Measurements from ENCODE around the gene ZNF407.

The ZNF407 gene

DNA sequence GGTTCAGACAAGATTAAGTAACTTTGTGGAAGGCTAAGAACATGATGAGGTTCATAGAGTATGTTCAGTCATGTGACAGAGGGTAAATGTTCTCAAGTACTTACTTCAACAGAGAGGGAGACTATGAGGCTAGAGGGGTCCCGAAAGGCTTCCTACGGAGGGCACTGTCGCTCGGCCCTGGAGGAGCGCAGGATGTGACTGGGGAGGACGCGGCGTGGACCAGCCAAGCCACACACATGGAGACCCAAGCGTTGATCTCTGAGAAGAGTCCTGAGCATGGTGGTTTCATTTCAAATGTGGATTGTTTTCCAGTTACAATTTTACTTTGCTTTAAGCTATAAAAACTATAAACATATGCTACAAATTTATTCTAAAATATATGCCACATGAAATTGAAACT is 383.8 kb downstream of the ZNF407 start:
- DNase-seq, result no peak

DNA sequence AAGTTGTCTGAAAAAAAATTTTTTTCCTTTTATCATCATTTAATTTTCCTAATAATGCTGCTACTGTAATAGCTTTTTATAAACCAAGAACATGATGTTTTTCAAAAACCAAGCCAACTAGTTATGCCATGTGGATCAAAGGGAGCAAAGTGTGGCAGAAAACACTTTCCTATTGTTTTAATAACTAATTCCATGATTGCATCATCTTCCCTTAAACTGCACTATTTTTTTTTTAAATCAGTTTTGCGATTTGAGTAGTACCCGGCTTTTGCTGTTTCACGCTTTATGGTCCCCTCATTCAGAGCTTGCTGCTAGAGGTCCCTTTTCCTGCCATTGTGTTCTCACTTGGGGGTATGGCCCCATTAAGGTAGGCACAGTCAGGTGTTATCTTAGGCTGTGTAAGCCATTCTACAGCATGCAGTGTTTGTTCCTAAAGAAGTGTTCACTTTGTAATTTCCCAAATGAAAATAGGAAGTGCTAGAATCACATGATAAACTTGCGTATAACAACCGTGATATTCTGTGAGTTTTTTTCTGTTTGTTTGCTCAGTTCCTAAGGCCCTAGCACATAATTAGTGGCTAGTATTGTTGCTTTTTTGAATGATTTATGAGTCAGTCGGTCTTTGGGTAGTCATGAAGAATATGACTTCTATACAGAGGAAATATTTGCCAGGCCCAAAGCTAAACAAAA is 385.4 kb downstream of the ZNF407 start:
- DNase-seq, result no peak

DNA sequence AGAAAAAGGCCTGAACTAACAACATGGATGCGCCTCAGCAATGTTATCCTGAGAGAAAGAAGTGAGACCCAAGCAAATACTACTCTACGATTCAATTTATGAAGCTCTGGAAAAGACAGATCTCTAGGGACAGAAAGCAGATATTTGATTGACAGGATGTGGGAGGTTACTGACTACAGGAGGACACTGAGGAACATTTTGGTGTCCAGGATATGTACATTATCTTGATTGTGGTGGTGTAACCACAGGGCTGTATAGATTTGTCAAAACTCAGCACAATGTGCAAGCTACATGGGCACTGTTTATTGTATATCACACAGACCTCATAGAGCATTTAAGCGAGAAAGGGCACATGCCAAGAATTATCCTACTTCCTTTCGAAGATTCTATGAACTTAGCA is 391.5 kb downstream of the ZNF407 start:
- no peak for DNase-seq

DNA sequence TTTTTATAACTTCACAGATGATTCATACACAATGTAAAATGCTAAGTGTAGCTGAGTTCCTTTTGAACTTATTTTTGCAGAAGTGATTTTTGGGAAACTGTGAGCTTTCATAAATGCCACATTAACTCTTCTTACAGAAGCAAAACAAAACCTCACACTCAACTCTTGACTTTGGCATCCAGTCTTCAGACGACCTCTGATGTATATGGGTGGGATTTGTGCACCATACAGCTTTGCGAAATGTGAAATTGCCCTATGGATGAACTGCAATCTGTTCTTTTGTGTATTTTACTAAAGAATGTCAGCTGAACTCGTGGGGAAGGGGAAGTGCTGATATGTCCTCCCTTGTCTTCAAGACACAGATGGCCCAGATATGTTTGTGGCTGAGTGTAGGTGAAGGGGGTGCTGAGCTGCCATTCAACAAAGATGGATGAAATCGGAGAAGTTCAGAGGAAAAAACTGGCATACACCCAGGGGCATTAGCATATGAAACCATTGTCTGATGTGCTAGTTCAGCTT is 393.0 kb downstream of the ZNF407 start:
- no peak for DNase-seq

DNA sequence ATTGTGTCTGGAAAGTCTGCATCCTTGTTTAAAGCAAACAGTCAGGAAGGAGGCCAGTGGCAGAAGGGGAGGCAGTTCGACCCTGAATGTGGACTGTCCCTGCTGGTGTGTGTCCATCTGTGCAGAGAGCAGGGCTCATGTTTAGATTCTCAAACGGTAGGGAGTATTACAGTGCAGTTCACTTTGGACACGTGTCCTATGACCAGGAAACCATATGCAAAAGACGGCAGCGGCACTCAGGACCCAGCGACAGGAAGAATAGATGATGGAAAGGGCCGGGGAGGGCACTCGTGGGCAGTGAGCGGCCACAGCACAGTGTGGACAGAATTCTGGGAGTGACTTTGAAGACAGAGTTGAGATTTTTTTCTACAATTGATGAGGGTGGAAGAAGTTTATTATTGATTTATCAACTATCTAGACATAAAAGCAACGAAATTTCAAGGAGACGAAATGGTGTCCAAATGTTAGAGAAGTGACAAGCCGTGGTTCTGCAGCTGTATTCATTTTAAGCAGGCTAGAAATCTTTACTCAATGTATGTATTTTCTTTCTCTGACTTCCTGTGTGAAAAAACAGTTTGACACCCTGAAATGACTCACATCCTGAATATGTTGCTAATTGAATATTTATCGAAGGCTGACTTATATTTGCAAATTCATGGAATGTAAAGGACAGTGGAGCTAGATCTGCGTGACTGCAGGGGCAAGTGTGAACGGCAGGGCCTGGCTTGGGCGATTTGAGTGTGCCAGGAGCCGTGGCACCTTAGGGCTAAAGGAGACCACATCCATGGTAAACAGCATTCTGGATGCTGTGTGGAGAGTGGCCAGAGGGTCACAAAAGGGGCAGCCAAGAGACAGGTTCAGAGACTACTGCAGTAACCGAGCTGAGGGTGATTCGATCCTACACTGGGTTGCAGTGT is 397.1 kb downstream of the ZNF407 start:
- DNase-seq, result peak; percentile 12

DNA sequence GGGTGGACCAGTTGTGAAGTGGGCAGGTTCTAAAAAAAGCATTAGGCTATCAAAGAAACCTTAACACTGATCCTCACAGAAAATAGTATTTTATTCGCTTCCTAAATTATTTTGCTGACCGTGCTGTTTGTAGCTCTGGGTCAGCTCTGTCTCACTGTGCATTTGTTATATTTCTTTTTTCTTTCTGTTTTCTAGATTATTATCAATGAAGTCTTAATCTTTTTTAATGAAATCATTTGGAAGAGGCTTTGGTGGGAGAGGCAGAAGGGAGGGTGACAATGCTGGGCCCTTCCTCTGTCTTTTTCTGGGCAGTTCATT is 397.7 kb downstream of the ZNF407 start:
- no peak for DNase-seq

DNA sequence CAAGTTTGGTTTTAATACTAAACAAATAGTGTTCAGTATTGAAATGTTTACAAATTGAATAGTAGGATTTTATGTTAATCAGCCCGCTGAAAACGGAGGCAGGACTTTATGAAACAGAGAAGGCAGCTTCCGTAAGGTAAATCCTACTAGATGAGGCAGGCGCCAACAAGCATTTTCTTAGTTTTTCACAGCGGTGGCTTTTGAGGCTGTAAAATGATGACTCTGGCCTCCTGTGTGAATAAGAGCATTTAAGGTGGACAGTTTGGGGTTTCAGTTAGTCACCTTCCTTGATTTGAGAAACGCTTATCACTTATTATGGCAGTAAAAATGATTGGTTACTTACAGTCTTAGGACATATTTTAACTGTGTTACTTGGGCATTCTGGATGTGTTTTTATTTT is 398.4 kb downstream of the ZNF407 start:
- DNase-seq, result no peak

DNA sequence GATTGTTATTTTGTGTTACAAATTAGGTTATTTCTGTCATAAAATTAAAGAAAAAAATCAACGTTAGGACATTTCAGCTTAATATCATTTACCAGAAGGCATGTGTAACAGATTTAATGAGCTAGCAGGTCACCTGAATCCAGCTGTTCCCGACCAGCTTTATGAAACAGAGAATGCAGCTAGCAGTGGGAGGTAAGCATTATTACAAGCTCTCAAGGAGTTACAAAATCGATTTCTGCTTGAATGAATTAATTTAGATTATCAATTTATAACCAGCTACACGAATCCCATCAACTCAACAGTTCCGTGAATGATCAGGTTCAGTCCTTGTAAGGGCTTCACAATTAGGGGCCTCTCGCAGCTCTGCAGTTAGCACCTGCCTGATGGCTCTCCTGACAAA is 399.3 kb downstream of the ZNF407 start:
- no peak for DNase-seq

DNA sequence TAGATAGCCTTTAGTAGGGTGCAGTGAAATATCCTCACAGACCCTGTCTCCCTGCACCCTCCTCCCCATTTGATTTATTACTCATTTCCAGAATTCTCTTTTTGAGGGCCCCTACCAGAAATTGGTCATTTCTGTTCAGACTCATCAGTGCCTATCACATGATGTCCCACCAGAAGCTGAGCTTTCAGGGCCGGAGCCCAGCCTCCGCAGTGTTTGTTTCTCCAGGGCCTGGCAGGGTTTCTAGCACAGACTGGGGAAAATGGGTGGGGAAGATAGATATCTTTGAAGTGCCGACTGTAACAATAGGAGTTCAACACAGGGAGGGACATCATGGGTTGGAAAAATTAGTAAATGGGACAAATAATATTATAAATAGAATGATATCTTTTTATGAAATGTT is 403.2 kb downstream of the ZNF407 start:
- no peak for DNase-seq

DNA sequence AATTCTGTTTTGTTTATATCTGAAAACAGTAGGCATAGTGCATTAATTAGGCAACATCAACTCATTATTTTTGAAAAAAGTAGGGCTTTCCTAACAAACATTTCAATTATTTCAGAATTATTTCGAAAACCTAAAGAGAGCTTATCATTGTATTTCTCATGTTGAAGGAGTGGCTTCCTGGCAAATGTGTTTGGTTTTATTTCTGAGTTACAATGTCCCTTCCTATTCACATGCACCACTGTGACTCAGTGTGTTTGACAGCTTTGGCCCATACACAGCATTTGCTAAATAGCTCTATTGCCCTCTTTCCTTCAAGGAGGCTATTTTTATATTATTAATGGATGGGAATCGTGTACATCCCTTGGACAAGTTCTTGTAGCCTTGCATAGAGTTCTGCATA is 405.4 kb downstream of the ZNF407 start:
- DNase-seq, result no peak

DNA sequence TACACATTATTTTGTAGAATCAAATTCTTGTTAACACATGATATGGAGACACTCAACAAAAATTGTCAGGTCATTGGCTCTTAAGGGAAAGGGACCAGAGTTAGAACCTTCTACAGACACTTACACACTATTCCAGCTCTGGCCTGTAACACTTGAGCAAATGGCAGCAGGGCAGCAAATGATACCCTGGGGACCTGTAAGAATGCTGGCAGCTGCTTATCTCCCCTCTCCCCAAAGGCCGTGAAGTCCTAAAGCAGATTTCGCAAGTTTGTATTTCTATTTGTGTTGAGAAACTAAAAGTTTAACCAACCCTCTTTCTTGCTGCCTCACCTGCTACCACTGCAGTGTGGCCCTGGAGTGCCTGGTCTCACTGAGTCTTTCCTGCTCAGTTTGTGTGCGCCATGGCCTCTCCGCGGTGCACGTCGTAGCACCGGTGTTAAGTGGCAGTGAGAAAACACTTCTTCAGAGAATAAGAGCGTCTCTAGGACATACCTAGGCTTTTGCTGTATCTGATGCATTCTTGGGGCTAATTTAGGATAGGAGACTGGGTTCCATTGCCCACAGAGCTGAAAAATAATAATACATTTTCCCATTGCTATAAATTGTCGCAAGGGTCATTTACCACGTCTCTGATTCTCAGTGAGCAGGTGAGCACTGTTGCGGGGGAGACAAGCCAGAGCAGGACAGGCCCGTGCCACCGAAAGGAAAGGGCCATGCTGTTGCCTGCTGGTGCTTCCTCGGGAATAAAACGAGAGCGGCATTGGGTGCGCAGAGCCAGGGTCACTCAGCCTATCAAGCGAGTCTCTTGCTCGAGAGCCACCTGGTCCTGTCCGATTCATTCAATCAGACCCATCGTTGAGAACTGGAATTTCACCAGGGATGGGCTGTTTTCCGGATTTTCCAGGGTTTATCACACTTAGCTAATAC is 406.4 kb downstream of the ZNF407 start:
- no peak for DNase-seq

DNA sequence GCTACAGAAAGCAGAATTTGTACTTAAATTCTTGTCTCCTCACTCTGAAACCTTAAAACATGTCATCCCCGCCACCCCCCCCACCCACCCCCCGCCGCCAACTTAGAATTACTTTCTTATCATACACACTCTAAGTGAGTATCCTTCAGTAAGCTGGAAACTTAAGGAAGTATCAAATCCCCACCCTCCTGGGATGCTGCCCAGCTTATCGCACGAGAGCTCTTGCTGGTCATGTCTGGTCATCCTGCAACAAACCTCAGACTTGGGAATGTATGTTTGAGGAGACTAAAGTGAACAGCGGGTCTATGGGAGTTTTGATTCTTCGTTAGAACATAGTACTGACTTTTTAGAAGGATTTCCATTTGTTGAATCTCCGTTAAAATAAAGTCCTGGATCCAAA is 408.0 kb downstream of the ZNF407 start:
- no peak for DNase-seq

DNA sequence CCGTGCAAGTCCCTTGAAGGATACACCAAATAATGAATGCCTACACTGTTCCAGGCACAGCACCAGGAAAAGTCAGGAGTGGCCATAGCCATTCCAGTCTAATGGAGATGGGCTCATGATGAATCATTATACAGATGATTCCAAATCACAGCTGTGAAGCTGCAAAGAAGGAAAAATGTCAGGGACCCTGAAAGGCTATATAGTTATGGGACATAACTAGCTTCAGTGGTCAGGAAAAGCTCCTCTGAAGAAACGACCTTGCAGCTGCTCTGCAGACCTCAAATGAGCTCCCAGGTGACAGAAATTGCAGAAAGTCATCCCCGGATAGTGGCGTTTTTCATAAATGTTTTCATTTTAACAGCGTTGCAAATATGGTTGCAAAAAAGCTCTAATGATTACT is 410.5 kb downstream of the ZNF407 start:
- no peak for DNase-seq

DNA sequence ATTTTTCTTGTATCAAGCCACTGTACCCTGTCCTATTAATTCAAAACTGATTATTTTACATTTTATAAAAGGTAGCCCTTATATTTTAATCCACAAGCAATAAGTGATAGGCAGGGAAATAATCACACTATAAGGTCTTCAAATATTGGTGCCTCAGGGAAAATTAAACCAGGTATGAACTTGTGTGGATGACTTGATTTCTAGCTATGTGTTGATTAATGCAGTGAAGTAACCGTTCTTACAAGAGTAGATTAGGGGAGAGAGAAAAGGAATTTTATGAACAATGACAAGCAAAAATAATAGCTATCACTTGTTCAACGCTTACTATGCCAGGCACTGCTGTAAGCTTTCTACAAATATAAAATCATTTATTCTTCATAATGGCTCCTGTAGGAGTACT is 411.6 kb downstream of the ZNF407 start:
- no peak for DNase-seq

DNA sequence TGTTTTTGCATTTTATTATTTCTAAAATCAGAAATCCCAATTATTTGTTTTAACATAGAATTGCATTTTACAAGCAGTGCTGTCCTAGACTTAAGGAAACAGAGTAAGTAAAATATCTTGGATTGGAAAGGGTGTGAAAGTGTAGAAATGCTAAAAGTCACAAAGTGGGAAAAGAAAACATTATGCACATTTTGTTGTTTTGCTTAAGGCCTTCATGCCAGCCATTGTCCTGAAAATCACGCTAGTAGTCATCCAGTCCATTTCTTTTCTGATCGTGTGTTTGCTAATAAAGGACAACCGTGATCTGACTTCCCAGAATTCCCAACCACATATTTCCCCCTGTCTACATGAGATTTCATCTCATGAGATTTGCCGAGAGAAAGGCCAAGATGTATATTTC is 412.2 kb downstream of the ZNF407 start:
- no peak for DNase-seq

DNA sequence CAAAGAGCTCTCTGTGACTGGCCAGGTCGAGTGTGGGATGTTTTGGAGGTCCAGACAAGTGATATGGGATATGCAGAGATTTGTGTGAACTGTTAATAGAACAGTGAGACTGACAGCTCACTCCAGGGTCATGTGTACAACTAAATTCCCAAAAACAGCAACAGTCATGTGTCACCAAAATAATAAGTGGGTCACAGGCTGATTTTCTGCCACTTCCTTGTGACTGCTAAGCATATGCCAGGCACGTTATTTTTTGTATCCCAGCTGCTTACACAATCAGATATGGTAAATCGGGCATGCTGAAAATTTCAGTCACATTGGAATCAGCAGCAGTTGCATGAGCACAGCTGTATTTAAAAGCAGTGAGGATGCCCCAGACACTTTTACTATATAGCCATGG is 412.6 kb downstream of the ZNF407 start:
- DNase-seq, result no peak

DNA sequence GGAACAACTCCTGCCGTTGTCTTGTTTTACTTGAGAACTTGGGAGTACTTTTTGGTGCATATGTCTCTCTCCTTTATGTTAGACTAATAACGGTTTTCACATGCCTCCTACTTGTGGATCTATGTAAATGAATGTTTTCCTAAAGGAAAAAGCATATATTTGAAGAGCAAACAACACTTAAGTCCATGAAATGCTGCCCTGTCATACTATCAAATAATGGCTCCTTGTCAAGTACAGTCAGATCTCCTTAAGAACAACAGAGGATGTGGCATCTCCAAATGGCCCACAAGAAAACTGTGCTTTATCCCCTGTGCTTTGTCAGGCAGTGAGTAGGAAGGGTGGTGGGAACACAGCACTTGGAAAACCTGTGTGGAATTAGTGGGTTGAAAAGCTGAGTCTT is 413.0 kb downstream of the ZNF407 start:
- DNase-seq, result no peak

DNA sequence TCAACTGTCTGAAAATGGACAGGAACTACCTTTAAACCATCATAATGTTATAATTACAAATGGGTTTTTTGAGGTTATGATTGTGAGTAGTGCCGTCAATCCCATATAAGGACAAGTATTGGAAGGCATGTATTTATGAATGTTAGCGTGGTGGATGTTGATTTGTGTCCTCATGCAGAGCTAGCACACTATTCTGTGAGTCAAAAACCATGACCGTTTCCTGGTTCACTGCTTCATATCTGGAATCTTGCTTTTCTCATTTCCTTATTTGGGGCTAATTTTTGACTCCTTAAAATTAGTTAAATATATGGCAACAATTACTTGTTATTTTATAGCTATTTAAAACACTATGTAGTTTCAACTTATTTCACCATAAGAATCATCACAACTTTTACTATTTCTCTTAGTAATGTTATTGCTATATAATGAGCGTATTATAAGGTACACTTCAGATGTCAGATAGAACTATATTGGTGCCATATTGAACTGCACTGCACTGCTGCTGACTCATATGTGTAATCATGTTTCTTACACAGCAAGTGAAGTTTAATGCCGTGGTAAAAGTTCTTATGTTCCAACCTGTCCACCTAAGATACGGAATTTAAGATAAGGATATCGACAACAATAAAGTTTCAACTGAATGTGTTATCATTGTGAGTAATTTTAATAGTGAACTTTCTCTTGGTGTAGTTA is 418.5 kb downstream of the ZNF407 start:
- DNase-seq, result no peak

DNA sequence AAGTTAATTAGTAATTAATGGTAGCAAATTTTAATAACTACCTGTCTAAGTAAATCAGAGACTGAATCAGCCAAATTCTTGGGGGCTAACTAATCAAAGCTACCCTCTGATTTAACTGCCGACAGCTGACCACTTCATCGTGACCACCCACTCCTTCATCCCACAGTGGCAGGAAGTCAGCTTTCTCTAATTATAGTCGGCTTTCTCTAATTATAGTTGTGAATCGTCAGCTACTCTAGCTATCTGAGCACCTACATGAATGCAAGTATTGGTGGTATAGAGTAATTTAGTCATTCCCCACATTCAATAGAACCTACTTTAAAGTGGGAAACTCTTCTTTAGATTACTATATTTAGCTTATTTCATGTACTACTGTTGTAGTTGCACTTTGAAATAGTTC is 425.8 kb downstream of the ZNF407 start:
- DNase-seq, result no peak

DNA sequence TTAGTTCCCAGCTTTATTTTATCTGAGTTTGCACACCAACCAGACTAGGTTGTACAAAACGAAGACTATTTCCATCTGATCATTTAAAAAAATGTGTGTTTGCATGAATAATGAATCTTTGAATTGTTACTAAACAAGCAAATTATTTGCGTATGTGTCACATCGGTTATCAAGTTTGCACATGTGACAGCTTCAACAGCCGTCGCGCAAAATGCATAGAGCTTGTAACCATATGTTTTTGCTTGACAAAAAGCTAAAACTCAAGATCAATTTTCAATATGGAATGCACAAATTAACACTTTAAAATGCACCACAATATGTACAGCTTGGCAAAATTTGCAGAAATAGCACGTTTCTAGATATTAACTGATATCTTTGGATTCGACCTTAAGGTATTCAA is 427.2 kb downstream of the ZNF407 start:
- no peak for DNase-seq

DNA sequence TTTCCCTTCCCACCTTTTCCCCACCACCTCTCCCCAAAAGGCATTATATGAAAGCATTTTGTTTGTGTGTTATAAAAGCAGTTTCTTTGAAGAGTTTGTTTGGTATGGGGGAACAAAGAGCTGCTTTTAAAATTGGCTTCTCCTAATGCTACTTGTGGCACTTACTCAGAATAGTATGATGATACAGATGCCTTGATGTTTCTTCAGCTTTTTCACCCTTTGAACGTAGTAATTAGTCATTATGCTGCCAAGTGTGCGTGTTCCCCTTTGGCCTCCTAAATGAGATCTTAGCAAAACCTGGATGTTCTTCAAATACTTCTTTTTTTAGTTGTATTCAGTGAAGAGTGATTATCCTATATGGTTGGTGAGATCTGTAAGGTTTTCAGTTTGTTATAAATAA is 427.9 kb downstream of the ZNF407 start:
- no peak for DNase-seq

DNA sequence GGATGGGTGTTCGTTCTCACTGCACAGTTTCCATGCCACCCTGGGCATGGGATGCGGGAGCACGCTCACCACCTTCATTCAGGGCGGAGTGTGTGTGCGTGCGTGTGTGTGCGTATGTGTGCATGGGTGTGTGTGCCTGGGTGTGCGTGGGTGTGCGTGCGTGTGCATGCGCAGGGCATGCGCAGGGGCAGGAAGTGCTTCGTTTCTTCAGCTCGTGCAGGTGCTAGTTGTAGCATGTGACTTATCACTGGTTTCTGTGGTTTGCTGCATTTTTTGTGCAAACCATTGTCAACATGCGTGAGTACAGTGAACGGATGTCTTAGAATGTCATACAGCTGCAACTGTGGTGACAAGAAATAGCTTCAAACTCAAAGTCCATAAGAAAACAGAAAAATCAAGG is 431.8 kb downstream of the ZNF407 start:
- peak; percentile 14 for DNase-seq
